ENCODE measurements around the gene BAK1. TPM values are rescaled to one million over a fixed set of nuclear protein-coding genes. Genes with fewer than 3 reads are reported as not detected.

BAK1 gene
- total RNA-seq, 1 donor from 2014 or later, result 23.9 TPM

DNA sequence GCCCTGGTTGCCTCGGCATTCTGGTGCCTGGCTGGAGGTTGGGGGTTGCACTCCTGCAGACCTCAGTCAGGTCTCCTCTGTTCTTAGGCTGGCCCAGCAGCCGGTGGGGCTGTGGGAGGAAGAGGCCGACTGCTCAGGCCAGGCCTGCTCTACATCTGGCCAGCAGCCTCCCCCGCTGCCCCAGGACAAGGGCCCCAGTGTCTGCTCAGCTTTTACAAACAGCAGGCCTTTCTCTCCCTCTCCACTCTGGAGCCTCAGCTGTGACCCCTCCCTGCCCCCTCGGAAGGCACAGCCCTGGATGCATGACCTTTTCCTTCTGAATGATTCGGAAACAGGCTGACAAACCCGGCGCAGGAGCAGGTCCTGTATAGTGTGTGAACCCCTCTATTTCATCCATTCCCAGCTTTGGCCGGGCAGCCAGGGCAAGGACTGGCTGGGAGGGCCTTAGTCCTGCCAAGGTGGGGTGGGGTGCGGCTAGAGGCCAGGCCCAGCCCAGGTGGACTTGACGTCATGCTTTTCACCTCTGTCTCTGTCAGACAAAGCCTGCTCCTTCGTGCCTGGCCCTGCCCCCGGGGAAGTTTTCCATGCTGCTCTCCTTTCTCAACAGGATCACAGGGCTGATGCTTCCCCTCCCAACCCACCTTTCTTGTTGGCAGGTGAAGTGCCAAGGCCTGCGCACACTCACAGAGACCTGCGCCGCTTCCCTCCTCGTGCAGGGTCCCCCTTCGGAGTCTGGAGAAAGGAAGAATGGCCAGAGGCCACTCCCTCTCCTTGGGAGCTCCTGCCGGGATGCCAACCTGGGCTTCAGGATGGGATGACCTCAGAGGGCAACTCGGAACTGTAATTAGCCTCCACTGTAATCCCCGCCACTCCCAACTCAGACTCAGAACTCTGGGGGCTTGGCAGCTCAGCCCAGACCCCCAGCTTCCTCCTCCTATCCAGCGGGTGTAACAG, 31.0 kb upstream of the BAK1 start:
- Histone ChIP-seq H3K27me3 (ENCODE audit: control insufficient read depth, insufficient read depth, low read length) (no peaks in the 10 kb centered on the region), H3K36me3 (ENCODE audit: control insufficient read depth, insufficient read depth, low read length) (no peaks in the 10 kb centered on the region), H3K4me3 (ENCODE audit: low read depth, low read length) (no peak overlapping the region)
- TF ChIP-seq, protein P1, sequence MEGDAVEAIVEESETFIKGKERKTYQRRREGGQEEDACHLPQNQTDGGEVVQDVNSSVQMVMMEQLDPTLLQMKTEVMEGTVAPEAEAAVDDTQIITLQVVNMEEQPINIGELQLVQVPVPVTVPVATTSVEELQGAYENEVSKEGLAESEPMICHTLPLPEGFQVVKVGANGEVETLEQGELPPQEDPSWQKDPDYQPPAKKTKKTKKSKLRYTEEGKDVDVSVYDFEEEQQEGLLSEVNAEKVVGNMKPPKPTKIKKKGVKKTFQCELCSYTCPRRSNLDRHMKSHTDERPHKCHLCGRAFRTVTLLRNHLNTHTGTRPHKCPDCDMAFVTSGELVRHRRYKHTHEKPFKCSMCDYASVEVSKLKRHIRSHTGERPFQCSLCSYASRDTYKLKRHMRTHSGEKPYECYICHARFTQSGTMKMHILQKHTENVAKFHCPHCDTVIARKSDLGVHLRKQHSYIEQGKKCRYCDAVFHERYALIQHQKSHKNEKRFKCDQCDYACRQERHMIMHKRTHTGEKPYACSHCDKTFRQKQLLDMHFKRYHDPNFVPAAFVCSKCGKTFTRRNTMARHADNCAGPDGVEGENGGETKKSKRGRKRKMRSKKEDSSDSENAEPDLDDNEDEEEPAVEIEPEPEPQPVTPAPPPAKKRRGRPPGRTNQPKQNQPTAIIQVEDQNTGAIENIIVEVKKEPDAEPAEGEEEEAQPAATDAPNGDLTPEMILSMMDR (IDR thresholded peaks at IDR 0.05; ENCODE audit: insufficient read depth, low read length, poor library complexity, severe bottlenecking), result no peak
- DNase-seq (ENCODE audit: low read depth), result no peak

GRCh38 chr6:33610067-33610466, 30.0 kb upstream of the BAK1 start:
- TF ChIP-seq, protein P1 (IDR thresholded peaks at IDR 0.05; ENCODE audit: insufficient read depth, low read length, poor library complexity, severe bottlenecking), result no peak
- H3K4me3 ChIP-seq (ENCODE audit: low read depth, low read length), result no peak overlapping the region
- H3K27me3 ChIP-seq (ENCODE audit: control insufficient read depth, insufficient read depth, low read length), result no peaks in the 10 kb centered on the region
- H3K36me3 ChIP-seq (ENCODE audit: control insufficient read depth, insufficient read depth, low read length), result no peaks in the 10 kb centered on the region
- DNase-seq (ENCODE audit: low read depth), result no peak

DNA sequence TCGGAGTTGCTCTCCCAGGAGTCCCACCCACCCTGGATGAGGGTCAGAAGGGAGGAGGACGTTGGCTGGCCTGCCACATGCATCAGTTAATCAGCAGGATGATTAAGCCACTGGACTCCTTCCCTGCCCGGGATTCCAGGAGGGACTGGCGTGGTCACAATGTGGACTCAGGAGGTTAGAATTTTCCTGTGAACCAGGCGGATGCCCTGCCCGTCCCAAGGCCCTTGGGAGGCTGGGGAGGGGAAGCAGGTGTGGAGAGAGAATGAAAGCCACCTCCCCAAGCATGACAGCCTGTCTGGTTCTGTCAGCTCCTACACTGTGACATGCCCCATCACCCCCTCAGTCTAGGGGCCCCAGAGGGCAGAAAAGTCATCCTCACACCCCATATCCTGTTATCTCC, 29.5 kb upstream of the BAK1 start:
- TF ChIP-seq, protein P1 (IDR thresholded peaks at IDR 0.05; ENCODE audit: insufficient read depth, low read length, poor library complexity, severe bottlenecking), result no peak
- no peak overlapping the region for H3K4me3 ChIP-seq (ENCODE audit: low read depth, low read length)
- H3K27me3 ChIP-seq (ENCODE audit: control insufficient read depth, insufficient read depth, low read length), result no peaks in the 10 kb centered on the region
- no peak for DNase-seq (ENCODE audit: low read depth)
- H3K36me3 ChIP-seq (ENCODE audit: control insufficient read depth, insufficient read depth, low read length), result no peaks in the 10 kb centered on the region

DNA sequence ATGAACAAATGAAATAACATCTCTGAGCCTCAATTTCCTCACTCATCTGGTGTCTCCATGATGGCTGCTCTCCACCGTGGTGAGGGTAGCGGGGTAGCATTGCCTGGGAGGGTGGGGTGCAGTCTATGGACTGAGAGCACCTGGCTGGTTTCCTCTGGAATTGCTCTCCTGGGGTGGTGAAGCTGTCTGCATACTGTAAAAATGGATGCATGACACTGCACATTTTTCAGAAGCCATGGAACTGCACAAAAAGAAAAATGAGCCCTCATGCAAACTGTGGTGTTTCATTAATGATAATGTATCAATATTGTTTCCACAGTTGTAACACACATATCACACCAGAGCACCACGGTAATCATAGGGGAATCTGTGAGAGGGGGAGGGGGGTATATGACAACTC, 28.9 kb upstream of the BAK1 start:
- H3K4me3 ChIP-seq (ENCODE audit: low read depth, low read length), result no peak overlapping the region
- no peaks in the 10 kb centered on the region for H3K36me3 ChIP-seq (ENCODE audit: control insufficient read depth, insufficient read depth, low read length)
- TF ChIP-seq, protein P1 (IDR thresholded peaks at IDR 0.05; ENCODE audit: insufficient read depth, low read length, poor library complexity, severe bottlenecking), result no peak
- no peak for DNase-seq (ENCODE audit: low read depth)
- H3K27me3 ChIP-seq (ENCODE audit: control insufficient read depth, insufficient read depth, low read length), result no peaks in the 10 kb centered on the region

GRCh38 chr6:33607784-33608161, 27.7 kb upstream of the BAK1 start:
- TF ChIP-seq, protein P1 (IDR thresholded peaks at IDR 0.05; ENCODE audit: insufficient read depth, low read length, poor library complexity, severe bottlenecking), result peak; percentile 36
- Histone ChIP-seq H3K27me3 (ENCODE audit: control insufficient read depth, insufficient read depth, low read length) (no peaks in the 10 kb centered on the region), H3K4me3 (ENCODE audit: low read depth, low read length) (no peak overlapping the region), H3K36me3 (ENCODE audit: control insufficient read depth, insufficient read depth, low read length) (no peaks in the 10 kb centered on the region)
- DNase-seq (ENCODE audit: low read depth), result no peak

All from kidney epithelial cell (primary cell).